ENCODE data around the gene NRXN3. TPM values are rescaled to one million over a fixed set of nuclear protein-coding genes. Genes with fewer than 3 reads are reported as not detected.

The NRXN3 gene
- total RNA-seq, 1 donor from 2014 or later = 1.6 TPM

DNA sequence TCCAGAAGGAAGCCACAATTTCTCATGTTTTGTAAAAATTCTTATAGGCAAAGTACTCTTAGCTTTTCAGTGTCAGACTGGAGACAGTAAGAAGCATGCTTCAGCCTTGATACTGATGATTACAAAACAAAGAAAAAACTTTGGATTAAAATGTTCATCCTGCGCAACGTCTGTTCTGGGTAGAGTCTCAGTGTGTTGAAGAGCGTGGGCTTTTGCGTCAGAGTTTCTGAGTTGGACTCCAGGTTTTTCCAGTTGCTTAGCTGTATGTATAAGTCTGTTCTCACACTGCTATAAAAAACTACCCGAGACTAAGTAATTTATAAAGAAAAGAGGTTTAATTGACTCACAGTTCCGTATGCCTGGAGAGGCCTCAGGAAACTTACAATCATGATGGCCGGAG, 1533.0 kb downstream of the NRXN3 start:
- Histone ChIP-seq H3K27me3 (ENCODE audit: control insufficient read depth, insufficient read depth, low read length) (no peaks in the 10 kb centered on the region), H3K36me3 (ENCODE audit: control insufficient read depth, insufficient read depth, low read length) (no peaks in the 10 kb centered on the region), H3K4me3 (ENCODE audit: low read depth, low read length) (no peak overlapping the region)
- DNase-seq (ENCODE audit: low read depth) = no peak
- TF ChIP-seq, protein P1, sequence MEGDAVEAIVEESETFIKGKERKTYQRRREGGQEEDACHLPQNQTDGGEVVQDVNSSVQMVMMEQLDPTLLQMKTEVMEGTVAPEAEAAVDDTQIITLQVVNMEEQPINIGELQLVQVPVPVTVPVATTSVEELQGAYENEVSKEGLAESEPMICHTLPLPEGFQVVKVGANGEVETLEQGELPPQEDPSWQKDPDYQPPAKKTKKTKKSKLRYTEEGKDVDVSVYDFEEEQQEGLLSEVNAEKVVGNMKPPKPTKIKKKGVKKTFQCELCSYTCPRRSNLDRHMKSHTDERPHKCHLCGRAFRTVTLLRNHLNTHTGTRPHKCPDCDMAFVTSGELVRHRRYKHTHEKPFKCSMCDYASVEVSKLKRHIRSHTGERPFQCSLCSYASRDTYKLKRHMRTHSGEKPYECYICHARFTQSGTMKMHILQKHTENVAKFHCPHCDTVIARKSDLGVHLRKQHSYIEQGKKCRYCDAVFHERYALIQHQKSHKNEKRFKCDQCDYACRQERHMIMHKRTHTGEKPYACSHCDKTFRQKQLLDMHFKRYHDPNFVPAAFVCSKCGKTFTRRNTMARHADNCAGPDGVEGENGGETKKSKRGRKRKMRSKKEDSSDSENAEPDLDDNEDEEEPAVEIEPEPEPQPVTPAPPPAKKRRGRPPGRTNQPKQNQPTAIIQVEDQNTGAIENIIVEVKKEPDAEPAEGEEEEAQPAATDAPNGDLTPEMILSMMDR (IDR thresholded peaks at IDR 0.05; ENCODE audit: insufficient read depth, low read length, poor library complexity, severe bottlenecking) = no peak

DNA sequence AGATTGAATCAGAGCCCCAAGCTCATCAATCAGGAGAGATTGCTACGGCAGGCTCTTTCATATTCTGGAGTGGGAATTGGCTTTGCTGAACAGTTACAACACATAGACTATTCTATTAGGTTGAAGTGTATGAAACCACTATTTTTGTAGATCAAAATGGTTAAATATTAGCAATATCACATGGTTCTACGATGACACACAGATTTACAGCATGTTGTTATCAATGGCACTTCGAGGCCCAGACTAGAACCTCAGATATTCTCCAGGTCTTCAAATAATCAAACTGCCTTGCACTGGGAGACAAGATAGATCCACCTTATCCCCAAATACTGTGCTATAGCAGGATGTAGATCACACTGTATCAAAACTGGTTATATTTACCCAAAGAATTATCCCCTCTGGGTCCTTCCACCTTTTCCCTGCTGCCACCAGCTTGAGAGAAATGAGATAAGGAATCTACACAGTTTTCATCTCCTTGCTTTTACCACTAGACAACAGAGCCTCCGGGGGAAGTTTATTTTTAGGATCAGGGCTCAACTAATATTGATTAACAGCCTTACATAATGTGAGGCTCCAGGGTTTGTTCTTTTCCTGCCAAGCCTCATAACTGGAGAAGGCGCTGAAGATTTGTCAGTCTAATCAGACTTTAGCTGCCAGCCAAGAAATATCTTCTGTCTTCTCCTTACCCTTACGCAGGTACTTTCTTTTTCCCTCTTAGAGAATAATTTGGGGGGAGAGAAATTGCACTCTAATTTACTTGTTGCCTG, 1534.1 kb downstream of the NRXN3 start:
- TF ChIP-seq, protein P1 (IDR thresholded peaks at IDR 0.05; ENCODE audit: insufficient read depth, low read length, poor library complexity, severe bottlenecking) = no peak
- no peaks in the 10 kb centered on the region for H3K27me3 ChIP-seq (ENCODE audit: control insufficient read depth, insufficient read depth, low read length)
- no peak for DNase-seq (ENCODE audit: low read depth)
- H3K4me3 ChIP-seq (ENCODE audit: low read depth, low read length) = no peak overlapping the region
- no peaks in the 10 kb centered on the region for H3K36me3 ChIP-seq (ENCODE audit: control insufficient read depth, insufficient read depth, low read length)

DNA sequence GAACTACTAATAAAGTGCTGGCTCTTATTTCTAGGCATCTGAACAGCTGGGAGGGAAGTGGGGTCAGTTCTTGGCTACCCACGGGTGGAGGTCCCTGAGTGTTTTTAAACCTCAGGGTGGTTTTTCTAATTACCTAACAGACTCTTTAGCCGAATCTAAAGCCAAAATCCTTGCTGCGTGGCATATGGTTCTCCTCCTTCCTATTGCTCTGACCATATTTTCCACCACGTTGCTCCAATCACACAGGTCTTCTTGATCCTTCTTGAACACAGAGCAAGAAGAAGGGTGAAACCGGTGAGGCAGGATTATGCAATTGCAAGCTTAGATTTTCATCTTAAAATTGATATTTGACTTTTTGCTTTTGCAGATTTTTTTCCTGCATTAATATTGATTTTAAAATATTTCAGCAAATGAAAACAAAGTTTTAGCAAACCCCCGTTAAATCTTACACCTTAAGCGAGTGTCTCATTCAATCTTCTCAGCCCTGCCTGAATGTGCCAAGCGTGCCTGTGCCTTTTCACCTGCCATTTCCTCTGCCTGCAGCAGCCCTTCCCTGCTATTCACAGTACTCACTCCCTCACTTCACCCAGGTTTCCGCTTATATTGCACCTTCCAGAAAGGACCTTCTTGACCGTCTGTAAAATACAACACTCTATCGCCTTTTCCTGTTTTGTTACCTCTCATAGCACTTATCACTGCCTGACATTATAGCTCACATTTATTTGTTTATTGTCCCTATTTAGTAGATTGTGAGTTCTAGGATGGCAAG, 1535.1 kb downstream of the NRXN3 start:
- no peaks in the 10 kb centered on the region for H3K36me3 ChIP-seq (ENCODE audit: control insufficient read depth, insufficient read depth, low read length)
- DNase-seq (ENCODE audit: low read depth) = no peak
- H3K27me3 ChIP-seq (ENCODE audit: control insufficient read depth, insufficient read depth, low read length) = no peaks in the 10 kb centered on the region
- TF ChIP-seq, protein P1 (IDR thresholded peaks at IDR 0.05; ENCODE audit: insufficient read depth, low read length, poor library complexity, severe bottlenecking) = no peak
- H3K4me3 ChIP-seq (ENCODE audit: low read depth, low read length) = no peak overlapping the region

DNA sequence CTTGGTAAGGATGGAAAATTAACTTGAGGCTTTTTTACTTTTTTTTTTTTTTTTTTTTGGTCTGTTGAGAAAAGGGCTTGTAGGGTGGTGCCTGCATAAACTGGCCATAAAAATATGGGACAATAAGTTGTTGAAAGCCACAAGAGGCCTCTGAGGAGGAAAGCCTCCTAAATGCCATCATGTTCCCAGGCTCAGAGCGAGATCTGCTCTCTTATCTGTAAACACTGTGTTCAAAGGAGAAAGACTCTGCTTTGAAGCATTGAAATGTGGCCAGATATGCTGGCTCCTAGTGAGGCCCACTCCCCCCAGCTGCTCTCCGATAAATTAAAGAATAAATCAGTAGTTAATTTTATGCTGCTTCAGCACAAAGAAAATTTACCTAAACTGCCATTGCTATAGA, 1536.2 kb downstream of the NRXN3 start:
- TF ChIP-seq, protein P1 (IDR thresholded peaks at IDR 0.05; ENCODE audit: insufficient read depth, low read length, poor library complexity, severe bottlenecking) = no peak
- Histone ChIP-seq H3K27me3 (ENCODE audit: control insufficient read depth, insufficient read depth, low read length) (no peaks in the 10 kb centered on the region), H3K4me3 (ENCODE audit: low read depth, low read length) (no peak overlapping the region), H3K36me3 (ENCODE audit: control insufficient read depth, insufficient read depth, low read length) (no peaks in the 10 kb centered on the region)
- DNase-seq (ENCODE audit: low read depth) = no peak

DNA sequence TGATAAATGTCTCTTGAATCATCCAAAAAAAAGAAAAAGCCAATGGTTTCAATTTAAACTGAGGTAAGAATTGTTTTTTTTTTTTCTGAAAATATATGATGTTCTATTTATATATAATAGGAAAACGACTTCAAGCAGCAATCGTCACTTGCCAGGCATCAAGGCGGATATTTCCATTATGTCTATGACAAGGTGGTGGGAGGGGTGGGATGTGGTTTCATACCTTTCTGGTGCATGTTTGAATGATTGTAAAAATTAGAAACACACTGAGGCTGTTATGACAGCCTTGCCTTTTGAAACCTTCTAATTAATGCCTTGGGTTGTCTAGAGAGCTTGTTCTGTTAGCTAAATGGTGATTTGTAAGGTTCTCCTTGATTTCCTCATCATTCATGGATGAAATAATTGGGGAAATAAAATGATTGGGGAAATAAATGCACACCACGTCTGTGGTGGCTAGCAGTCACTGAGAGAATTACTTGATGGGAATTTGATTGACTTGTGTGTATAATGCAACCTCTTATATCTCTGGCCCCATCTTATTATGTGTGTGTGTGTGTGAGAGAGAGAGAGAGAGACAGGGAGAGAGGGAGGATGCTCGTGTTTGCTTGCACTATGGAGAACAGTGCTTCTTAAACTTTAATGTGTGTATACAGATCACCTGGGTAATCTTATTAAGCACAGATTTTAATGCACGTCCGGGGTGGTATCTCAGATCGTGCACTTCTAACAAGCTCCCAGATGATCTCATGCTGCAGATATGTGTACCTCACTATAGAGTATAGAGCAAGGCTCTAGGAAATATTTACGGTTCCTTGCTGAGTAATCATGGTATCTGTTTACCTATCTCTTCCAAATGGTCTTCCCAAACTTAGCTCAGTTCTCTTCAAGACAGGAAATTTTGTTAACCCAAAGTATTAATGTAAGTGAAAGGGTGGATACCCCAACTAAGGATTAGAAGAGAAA, 1538.5 kb downstream of the NRXN3 start:
- Histone ChIP-seq H3K4me3 (ENCODE audit: low read depth, low read length) (no peak overlapping the region), H3K27me3 (ENCODE audit: control insufficient read depth, insufficient read depth, low read length) (no peaks in the 10 kb centered on the region), H3K36me3 (ENCODE audit: control insufficient read depth, insufficient read depth, low read length) (no peaks in the 10 kb centered on the region)
- DNase-seq (ENCODE audit: low read depth) = peak; percentile 2
- TF ChIP-seq, protein P1 (IDR thresholded peaks at IDR 0.05; ENCODE audit: insufficient read depth, low read length, poor library complexity, severe bottlenecking) = no peak
